ENCODE measurements around the gene AMZ2.
"Not testable (repeated sequence)": the region's sequence is repeated elsewhere in the genome, so short reads cannot be mapped to it uniquely, and the experiment has no call there.

Gene AMZ2

GRCh38 chr17:68246271-68247028 lies 1.4 kb upstream of the AMZ2 start:
- TF ChIP-seq, protein P1, sequence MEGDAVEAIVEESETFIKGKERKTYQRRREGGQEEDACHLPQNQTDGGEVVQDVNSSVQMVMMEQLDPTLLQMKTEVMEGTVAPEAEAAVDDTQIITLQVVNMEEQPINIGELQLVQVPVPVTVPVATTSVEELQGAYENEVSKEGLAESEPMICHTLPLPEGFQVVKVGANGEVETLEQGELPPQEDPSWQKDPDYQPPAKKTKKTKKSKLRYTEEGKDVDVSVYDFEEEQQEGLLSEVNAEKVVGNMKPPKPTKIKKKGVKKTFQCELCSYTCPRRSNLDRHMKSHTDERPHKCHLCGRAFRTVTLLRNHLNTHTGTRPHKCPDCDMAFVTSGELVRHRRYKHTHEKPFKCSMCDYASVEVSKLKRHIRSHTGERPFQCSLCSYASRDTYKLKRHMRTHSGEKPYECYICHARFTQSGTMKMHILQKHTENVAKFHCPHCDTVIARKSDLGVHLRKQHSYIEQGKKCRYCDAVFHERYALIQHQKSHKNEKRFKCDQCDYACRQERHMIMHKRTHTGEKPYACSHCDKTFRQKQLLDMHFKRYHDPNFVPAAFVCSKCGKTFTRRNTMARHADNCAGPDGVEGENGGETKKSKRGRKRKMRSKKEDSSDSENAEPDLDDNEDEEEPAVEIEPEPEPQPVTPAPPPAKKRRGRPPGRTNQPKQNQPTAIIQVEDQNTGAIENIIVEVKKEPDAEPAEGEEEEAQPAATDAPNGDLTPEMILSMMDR (IDR thresholded peaks at IDR 0.05; ENCODE audit: low read depth, low read length) = no peak
- no peak for DNase-seq (ENCODE audit: low read depth, low spot score)
- no peak overlapping the region for H3K4me3 ChIP-seq (ENCODE audit: low read depth, low read length)
- in situ Hi-C loops (cut with HindIII; ENCODE audit: low sequenced_read_pairs) = no loop called here

GRCh38 chr17:68248199-68248825 lies 469 bp downstream of the AMZ2 start:
- TF ChIP-seq, protein P1 (IDR thresholded peaks at IDR 0.05; ENCODE audit: low read depth, low read length) = no peak
- DNase-seq (ENCODE audit: low read depth, low spot score) = peak; percentile 55
- H3K4me3 ChIP-seq (ENCODE audit: low read depth, low read length) = peak overlapping the region; percentile 75
- in situ Hi-C loops (cut with HindIII; ENCODE audit: low sequenced_read_pairs) = no loop called here

- in situ Hi-C loops (cut with HindIII; ENCODE audit: low sequenced_read_pairs) = no loop called here
- no peak for DNase-seq (ENCODE audit: low read depth, low spot score)
- TF ChIP-seq, protein P1 (IDR thresholded peaks at IDR 0.05; ENCODE audit: low read depth, low read length) = no peak
- peak overlapping the region; percentile 75 for H3K4me3 ChIP-seq (ENCODE audit: low read depth, low read length)
Observed at GRCh38 chr17:68248891-68249290, 1.0 kb downstream of the AMZ2 start.

GRCh38 chr17:68249354-68249765 lies 1.5 kb downstream of the AMZ2 start:
- TF ChIP-seq, protein P1 (IDR thresholded peaks at IDR 0.05; ENCODE audit: low read depth, low read length) = no peak
- no peak overlapping the region for H3K4me3 ChIP-seq (ENCODE audit: low read depth, low read length)
- DNase-seq (ENCODE audit: low read depth, low spot score) = no peak
- in situ Hi-C loops (cut with HindIII; ENCODE audit: low sequenced_read_pairs) = no loop called here

DNA sequence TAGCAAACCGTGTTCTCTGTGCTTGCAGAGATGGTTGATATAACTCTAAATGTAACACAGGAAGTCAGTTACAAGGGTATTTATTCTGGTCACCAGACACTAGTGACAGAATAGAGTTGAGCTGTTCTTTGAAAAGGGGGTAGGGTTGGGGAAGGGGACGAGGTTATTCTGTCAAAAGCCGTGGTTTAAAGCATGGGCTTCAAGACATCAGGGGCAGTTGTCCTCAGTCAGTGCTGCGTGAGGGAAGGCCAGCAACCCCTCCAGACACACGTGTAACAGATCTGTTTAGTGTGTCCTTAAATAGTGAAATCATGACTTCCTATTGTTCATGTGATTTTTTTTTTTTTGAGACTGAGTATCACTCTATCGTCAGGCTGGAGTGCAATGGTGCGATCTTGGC lies 5.6 kb downstream of the AMZ2 start:
- DNase-seq (ENCODE audit: low read depth, low spot score); H3K4me3 ChIP-seq (ENCODE audit: low read depth, low read length); in situ Hi-C loops (cut with HindIII; ENCODE audit: low sequenced_read_pairs): not testable (repeated sequence)

DNA sequence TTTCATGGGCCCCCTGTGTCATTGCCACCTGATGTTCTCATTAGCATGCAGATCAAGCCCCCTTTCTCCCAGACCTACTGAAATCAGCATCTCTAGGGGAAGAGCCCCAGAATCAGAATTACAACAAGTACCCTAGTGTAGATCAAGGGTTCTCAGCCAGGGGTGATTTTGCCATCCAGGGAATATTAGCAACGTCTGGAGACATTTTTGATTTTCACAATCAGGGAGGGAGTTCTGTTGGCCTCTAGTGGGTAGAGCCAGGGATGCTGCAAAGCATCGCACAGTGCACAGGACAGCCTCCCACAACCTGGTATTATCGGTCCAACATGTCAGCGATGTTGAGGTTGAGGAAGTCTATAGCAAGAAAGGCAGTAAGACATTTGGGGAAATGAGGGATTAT lies 7.3 kb downstream of the AMZ2 start:
- DNase-seq (ENCODE audit: low read depth, low spot score) = no peak
- in situ Hi-C loops (cut with HindIII; ENCODE audit: low sequenced_read_pairs) = no loop called here

More for the DNA sequence above, 7.3 kb downstream of the AMZ2 start:
- H3K4me3 ChIP-seq (ENCODE audit: low read depth, low read length) = no peak overlapping the region
- TF ChIP-seq, protein P1 (IDR thresholded peaks at IDR 0.05; ENCODE audit: low read depth, low read length) = no peak

All from astrocyte of the spinal cord (primary cell).